Psoas muscle (tissue), 8 donors: ENCODE results near the gene NANOG. TPM values are rescaled to one million over a fixed set of nuclear protein-coding genes. Genes with fewer than 3 reads are reported as not detected.
A peak's percentile ranks its signal among the peaks of the same experiment; 100 is the strongest.
"Not testable (repeated sequence)": the region's sequence is repeated elsewhere in the genome, so short reads cannot be mapped to it uniquely, and the experiment has no call there.

Experiments
- ATAC-seq, 4 donors: fragments of 200-7000 bp; cut with Tn5 transposase; one replicate each; pipeline ENCODE4 v1.9.1; 2020; ENCODE audit warnings: moderate library complexity in 3 of 4, mild to moderate bottlenecking in 2 of 4
- DNase-seq, 2 donors: peaks; one replicate each; pipeline ENCODE4 v3.0.0-alpha.2; 2020
- H3K27ac ChIP-seq: fragments of 200-600 bp; one replicate; pipeline ENCODE4 v1.8.0; 2022
- H3K27me3 ChIP-seq, 3 donors: fragments of 200-600 bp in 1 of 3; one replicate each; pipeline versions ENCODE4 v1.6.1 to v1.8.0; 2013 to 2022; ENCODE audit warnings: low read length in 2 of 3, mild to moderate bottlenecking in 2 of 3, moderate library complexity in 1 of 3; ENCODE audit not compliant: insufficient read depth in 3 of 3
- H3K36me3 ChIP-seq, 2 donors: fragments of 200-600 bp in 1 of 2; one replicate each; pipeline versions ENCODE4 v1.6.1 to v1.8.0; 2013 to 2022; ENCODE audit warnings: low read depth in 1 of 2, mild to moderate bottlenecking in 1 of 2, moderate library complexity in 1 of 2; ENCODE audit not compliant: insufficient read depth in 1 of 2
- H3K4me1 ChIP-seq: fragments of 200-600 bp; one replicate; pipeline ENCODE4 v1.8.0; 2022
- H3K4me3 ChIP-seq: fragments of 200-600 bp; one replicate; pipeline ENCODE4 v1.8.0; 2022; ENCODE audit warnings: mild to moderate bottlenecking
- H3K9me3 ChIP-seq: fragments of 200-600 bp; one replicate; pipeline ENCODE4 v1.8.0; 2022
- CTCF ChIP-seq: fragments of 200-600 bp; IDR thresholded peaks from one replicate; pipeline ENCODE4 v1.8.0; 2022; ENCODE audit warnings: antibody characterized with exemption
- WGBS, 3 donors: extraction: QIAGEN DNeasy Blood & Tissue Kit; methylation state at CpG; one replicate each; pipeline versions ENCODE4 v1.1.6 to v1.1.7; 2013; 5-methylcytosine and 5-hydroxymethylcytosine counted together
- intact Hi-C, 2 donors: fragments of 100-400 bp; cut with DNase I; formaldehyde crosslinking; loops; one replicate each; pipeline versions ENCODE4 v1.11.0 to v1.14.2; 2022
- polyA plus RNA-seq, 3 donors: library from polyadenylated mRNA; stranded (reverse); fragments of 200-250 nt; gene quantifications; one replicate each; pipeline ENCODE4 v1.2.3, GENCODE V29; 2013
- total RNA-seq, 4 donors: library from RNA; stranded (reverse); fragmentation: NEBNext Ultra II Directional in 2 of 4; extraction: Animal tissue kit (Norgen Biotek cat#: 25700) in 2 of 4; gene quantifications; one replicate each; pipeline versions ENCODE4 v1.2.1 to v1.2.4, GENCODE V29; 2021 to 2023
- donor health status: healthy with polysubstance abuse.
- donor health status: DM: no; HTN: no; CAD: no; lungs with moderate emphysema.
- donor health status: Bipolar disorder and iron deficiency.
- donor health status: healthy.
- donor health status: DM: yes; HTN: yes; CAD: no.
- donor health status: DM: no; HTN: no; CAD: no.
- donor health status: DM: no; HTN: no; CAD: no.
- donor health status: DM: yes; HTN: yes; CAD: no.

NANOG gene
- total and polyA plus RNA-seq, 7 donors: 0.19 TPM; not detected in 6

- TF ChIP-seq CTCF: no peak
- H3K36me3 ChIP-seq: no peaks in the 10 kb centered on the region
- WGBS, 3 donors: 87 to 92% (median 88%) methylated on average over 4 of the region's 4 CpGs
These were observed 44.6 kb downstream of the NANOG start for GRCh38 chr12:7833831-7834230.

GRCh38 chr12:7834701-7835100 lies 45.5 kb downstream of the NANOG start:
- H3K4me1 ChIP-seq: no peaks in the 10 kb centered on the region
- intact Hi-C loops: no loop called here
- no peak overlapping the region for H3K27ac ChIP-seq
- H3K36me3 ChIP-seq: no peaks in the 10 kb centered on the region
- TF ChIP-seq CTCF: no peak
- no peak for DNase-seq
- H3K4me3 ChIP-seq: no peak overlapping the region
- 73 to 90% (median 77%) methylated on average over 1 of the region's 1 CpG for WGBS, 3 donors
- no peak for ATAC-seq
- H3K9me3 ChIP-seq: no peaks in the 10 kb centered on the region
- H3K27me3 ChIP-seq: no peaks in the 10 kb centered on the region

More at GRCh38 chr12:7833831-7834230, 44.6 kb downstream of the NANOG start:
- Histone ChIP-seq H3K27me3 (no peaks in the 10 kb centered on the region), H3K4me3 (no peak overlapping the region), H3K9me3 (no peaks in the 10 kb centered on the region), H3K27ac (no peak overlapping the region), H3K4me1 (no peaks in the 10 kb centered on the region)
- intact Hi-C loops: no loop called here
- ATAC-seq: no peak
- DNase-seq: no peak

- Histone ChIP-seq H3K36me3 (no peaks in the 10 kb centered on the region), H3K4me1 (no peaks in the 10 kb centered on the region), H3K9me3 (no peaks in the 10 kb centered on the region), H3K27ac (no peak overlapping the region), H3K4me3 (no peak overlapping the region), H3K27me3 (no peaks in the 10 kb centered on the region)
- no peak for TF ChIP-seq CTCF
- WGBS, 3 donors: 74 to 75% (median 75%) methylated on average over 9 of the region's 9 CpGs
- no peak for DNase-seq
- ATAC-seq: no peak
- intact Hi-C loops: no loop called here
These were observed 45.9 kb downstream of the NANOG start for GRCh38 chr12:7835116-7835515.

GRCh38 chr12:7835766-7836165 lies 46.6 kb downstream of the NANOG start:
- no peak for DNase-seq
- no peaks in the 10 kb centered on the region for H3K27me3 ChIP-seq
- TF ChIP-seq CTCF: no peak
- intact Hi-C loops: no loop called here
- 52 to 62% (median 60%) methylated on average over 5 of the region's 5 CpGs for WGBS, 3 donors
- ATAC-seq: no peak
- H3K9me3 ChIP-seq: no peaks in the 10 kb centered on the region
- H3K4me3 ChIP-seq: no peak overlapping the region
- H3K36me3 ChIP-seq: no peaks in the 10 kb centered on the region
- no peaks in the 10 kb centered on the region for H3K4me1 ChIP-seq
- no peak overlapping the region for H3K27ac ChIP-seq

GRCh38 chr12:7837366-7837765 lies 48.2 kb downstream of the NANOG start:
- H3K27me3 ChIP-seq: peaks cover 0 to 11% (median 0%) of the 10 kb centered on the region in 3 donors
- no peak overlapping the region for H3K27ac ChIP-seq
- no peak for TF ChIP-seq CTCF
- no peaks in the 10 kb centered on the region for H3K4me1 ChIP-seq
- H3K36me3 ChIP-seq: no peaks in the 10 kb centered on the region
- ATAC-seq: no peak
- H3K4me3 ChIP-seq: no peak overlapping the region
- DNase-seq: no peak
- intact Hi-C loops: no loop called here
- WGBS, 3 donors: 74 to 83% (median 75%) methylated on average over 5 to 6 of the region's 6 CpGs
- H3K9me3 ChIP-seq: no peaks in the 10 kb centered on the region

- H3K36me3 ChIP-seq, H3K4me1 ChIP-seq, intact Hi-C loops, H3K27ac ChIP-seq, ATAC-seq, H3K4me3 ChIP-seq, H3K9me3 ChIP-seq: not testable (repeated sequence)
- WGBS, 3 donors: 27 to 32% (median 30%) methylated on average over 5 to 8 of the region's 10 CpGs
- DNase-seq: peak in 1 of 2 donors; percentile 33
- peaks cover 0 to 11% (median 0%) of the 10 kb centered on the region in 3 donors for H3K27me3 ChIP-seq
These were observed 50.0 kb downstream of the NANOG start for GRCh38 chr12:7839226-7839625.

GRCh38 chr12:7839848-7840247 lies 50.6 kb downstream of the NANOG start:
- 75 to 88% (median 77%) methylated on average over 6 to 7 of the region's 7 CpGs for WGBS, 3 donors
- DNase-seq, H3K4me1 ChIP-seq, H3K36me3 ChIP-seq, H3K27ac ChIP-seq, ATAC-seq, H3K9me3 ChIP-seq, H3K4me3 ChIP-seq, intact Hi-C loops: not testable (repeated sequence)
- H3K27me3 ChIP-seq: peaks cover 0 to 11% (median 0%) of the 10 kb centered on the region in 3 donors
